Measurements from ENCODE around the gene DUOXA2. TPM values are rescaled to one million over a fixed set of nuclear protein-coding genes. Genes with fewer than 3 reads are reported as not detected.
"Not testable (repeated sequence)": the region's sequence is repeated elsewhere in the genome, so short reads cannot be mapped to it uniquely, and the experiment has no call there.

Gene DUOXA2
- total RNA-seq, 4 donors from 2014 or later, result 0.49 to 0.62 TPM; not detected in 2

DNA sequence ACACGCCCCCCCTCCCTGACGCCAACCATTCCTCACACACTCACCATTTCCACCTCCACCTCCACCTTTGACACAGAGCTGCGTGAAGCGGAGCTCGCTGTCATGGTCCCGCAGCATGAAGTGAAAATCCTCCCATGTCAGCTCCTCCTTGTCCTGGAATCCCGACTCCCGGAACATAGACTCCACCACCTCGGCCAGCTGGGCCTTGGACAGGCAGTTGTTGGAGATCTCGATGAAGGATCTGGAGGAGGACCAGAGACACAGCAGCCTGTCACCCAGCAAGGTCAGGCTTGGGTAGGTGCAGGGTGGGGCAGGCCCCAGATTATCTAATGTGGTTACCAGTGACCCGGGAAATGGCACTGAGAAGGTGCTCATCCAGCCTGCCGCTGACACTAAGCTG lies 12.4 kb upstream of the DUOXA2 start:
- Histone ChIP-seq H3K4me1 (no peaks in the 10 kb centered on the region), H3K36me3 (no peaks in the 10 kb centered on the region), H3K27ac (no peak overlapping the region), H3K9me3 (no peaks in the 10 kb centered on the region), H3K4me3 (no peak overlapping the region), H3K27me3 (peaks cover 11% of the 10 kb centered on the region)
- TF ChIP-seq POLR2A (IDR thresholded peaks at IDR 0.05) (no peak), EP300 (IDR thresholded peaks at IDR 0.05) (no peak), POLR2AphosphoS5 (IDR thresholded peaks at IDR 0.05) (no peak)
- TF ChIP-seq, protein P1, sequence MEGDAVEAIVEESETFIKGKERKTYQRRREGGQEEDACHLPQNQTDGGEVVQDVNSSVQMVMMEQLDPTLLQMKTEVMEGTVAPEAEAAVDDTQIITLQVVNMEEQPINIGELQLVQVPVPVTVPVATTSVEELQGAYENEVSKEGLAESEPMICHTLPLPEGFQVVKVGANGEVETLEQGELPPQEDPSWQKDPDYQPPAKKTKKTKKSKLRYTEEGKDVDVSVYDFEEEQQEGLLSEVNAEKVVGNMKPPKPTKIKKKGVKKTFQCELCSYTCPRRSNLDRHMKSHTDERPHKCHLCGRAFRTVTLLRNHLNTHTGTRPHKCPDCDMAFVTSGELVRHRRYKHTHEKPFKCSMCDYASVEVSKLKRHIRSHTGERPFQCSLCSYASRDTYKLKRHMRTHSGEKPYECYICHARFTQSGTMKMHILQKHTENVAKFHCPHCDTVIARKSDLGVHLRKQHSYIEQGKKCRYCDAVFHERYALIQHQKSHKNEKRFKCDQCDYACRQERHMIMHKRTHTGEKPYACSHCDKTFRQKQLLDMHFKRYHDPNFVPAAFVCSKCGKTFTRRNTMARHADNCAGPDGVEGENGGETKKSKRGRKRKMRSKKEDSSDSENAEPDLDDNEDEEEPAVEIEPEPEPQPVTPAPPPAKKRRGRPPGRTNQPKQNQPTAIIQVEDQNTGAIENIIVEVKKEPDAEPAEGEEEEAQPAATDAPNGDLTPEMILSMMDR (IDR thresholded peaks at IDR 0.05), result no peak
- 60 to 73% methylated on average over 1 to 7 of the region's 12 CpGs for WGBS, 2 donors (ENCODE audit: low coverage in 1 of 2)
- ATAC-seq, result no peak

DNA sequence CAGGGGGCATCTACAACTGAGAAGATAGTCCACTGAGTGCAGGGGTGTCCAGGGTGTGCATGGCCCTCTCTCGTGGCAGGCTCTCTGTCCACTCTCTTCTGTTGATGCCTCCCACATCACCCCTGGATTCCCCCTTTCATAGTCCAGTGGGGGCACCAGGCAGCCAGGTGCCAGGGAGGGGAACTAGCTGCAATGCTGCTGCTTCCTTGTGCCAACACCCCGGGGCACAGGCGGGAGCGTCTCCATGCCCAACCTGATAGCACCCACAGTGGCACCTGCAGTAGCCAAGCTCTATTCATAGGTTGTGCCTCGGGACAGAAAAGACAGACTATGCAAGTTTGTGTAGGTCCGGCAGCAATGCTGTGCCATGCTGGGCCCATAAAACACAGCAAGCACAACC lies 11.9 kb upstream of the DUOXA2 start:
- Histone ChIP-seq H3K27ac (no peak overlapping the region), H3K4me1 (no peaks in the 10 kb centered on the region), H3K27me3 (peaks cover 11% of the 10 kb centered on the region), H3K4me3 (no peak overlapping the region), H3K36me3 (no peaks in the 10 kb centered on the region), H3K9me3 (no peaks in the 10 kb centered on the region)
- WGBS, 2 donors (ENCODE audit: low coverage in 1 of 2), result 67% methylated on average over 1 of the region's 6 CpGs; no CpG with 5 or more reads in 1 of the 2 donors
- no peak for TF ChIP-seq EP300 (IDR thresholded peaks at IDR 0.05)
- no peak for ATAC-seq

DNA sequence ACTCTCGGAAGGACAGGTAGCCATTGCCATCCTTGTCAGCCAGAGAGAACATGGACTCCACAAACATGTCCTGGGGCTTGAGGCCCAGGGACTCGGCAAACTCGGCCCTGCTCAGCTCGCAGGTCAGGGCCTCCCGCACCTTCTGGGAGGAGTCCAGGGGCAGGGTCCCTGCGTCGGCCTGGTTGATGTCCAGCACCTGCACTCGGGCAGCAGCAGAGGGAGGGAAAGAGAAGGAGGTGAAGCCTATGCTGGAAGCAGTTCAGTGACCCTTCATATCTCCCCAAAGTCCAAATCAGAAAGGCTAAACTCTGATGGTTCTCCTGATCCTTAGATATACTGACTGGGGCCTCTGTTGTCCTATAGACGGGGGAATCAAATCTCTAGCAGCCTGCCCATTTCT lies 10.0 kb upstream of the DUOXA2 start:
- H3K9me3 ChIP-seq, H3K27ac ChIP-seq, H3K4me1 ChIP-seq, H3K36me3 ChIP-seq, H3K4me3 ChIP-seq, ATAC-seq: not testable (repeated sequence)
- 75 to 92% methylated on average over 1 to 2 of the region's 9 CpGs for WGBS, 2 donors (ENCODE audit: low coverage in 1 of 2)
- H3K27me3 ChIP-seq, result peaks cover 22% of the 10 kb centered on the region

DNA sequence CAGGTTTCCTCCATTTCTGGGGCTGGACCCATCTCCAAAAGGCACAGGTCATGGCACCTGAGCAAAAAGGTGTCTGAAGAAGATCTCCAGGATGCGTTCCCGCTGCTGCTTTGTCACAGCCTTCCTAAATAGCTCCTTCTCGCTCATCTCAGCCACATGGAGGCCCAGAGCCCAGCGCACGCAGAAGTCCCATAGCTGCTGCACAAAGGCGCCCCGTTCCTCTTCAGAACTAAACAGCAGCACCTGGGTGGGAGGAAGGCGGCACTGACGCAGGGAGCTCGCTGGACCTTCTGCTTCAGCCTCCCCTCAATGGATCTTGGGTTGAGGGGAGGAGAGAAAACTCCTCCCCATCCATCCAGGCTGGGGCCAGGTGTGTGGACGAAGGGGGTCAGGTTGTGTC lies 8.5 kb upstream of the DUOXA2 start:
- no peaks in the 10 kb centered on the region for H3K9me3 ChIP-seq
- no peak overlapping the region for H3K4me3 ChIP-seq
- no peak for ATAC-seq
- no peaks in the 10 kb centered on the region for H3K4me1 ChIP-seq
- H3K36me3 ChIP-seq, result no peaks in the 10 kb centered on the region
- 88% methylated on average over 7 of the region's 11 CpGs; no CpG with 5 or more reads in 1 of the 2 donors for WGBS, 2 donors (ENCODE audit: low coverage in 1 of 2)
- H3K27me3 ChIP-seq, result peaks cover 36% of the 10 kb centered on the region
- TF ChIP-seq POLR2A (IDR thresholded peaks at IDR 0.05) (no peak), EP300 (IDR thresholded peaks at IDR 0.05) (no peak), POLR2AphosphoS5 (IDR thresholded peaks at IDR 0.05) (no peak)
- TF ChIP-seq, protein P1 (IDR thresholded peaks at IDR 0.05), result no peak
- no peak overlapping the region for H3K27ac ChIP-seq

DNA sequence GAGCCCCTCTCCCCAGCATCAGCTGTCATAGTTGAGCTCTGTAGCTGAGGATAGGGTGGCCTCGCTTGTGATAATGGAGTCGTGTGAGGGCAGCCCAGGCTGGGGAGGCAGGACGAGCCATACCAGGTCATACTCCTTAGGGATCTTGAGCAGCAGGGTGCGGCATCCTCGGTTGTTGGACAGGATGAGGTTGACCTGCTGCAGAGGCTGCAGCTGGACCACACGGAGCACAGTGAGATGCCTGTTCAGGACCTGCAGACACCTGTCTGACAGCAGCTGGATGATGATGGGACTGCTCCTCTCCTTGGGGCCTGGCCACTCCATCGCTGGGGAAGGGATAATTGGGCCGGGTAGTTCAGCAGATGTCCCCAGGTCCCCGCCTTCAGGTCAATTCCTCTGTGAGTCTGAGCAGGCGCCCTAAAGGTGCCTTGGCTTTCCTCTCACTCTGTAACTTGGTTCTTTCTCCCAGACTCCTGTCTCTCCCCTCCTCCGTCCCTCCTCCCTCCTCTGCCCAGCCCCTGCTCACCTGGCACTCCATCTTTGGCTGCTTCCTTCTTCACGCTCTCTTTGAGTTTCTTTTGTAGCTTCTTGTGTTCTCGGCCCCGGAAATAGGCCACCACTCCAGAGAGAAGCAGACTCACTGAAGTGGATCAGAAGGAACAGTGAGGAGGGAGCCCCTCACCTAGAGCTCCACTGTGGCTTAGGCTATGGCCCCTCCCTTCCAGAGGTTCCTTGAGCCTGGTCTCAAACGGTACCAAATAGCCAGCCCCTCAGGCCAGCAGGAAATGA lies 7.9 kb upstream of the DUOXA2 start:
- ATAC-seq, result no peak
- H3K27ac ChIP-seq, result no peak overlapping the region
- WGBS, 2 donors (ENCODE audit: low coverage in 1 of 2), result 55% methylated on average over 4 of the region's 15 CpGs; no CpG with 5 or more reads in 1 of the 2 donors
- H3K4me1 ChIP-seq, result no peaks in the 10 kb centered on the region
- no peak for TF ChIP-seq POLR2AphosphoS5 (IDR thresholded peaks at IDR 0.05)
- TF ChIP-seq, protein P1 (IDR thresholded peaks at IDR 0.05), result no peak
- peaks cover 40% of the 10 kb centered on the region for H3K27me3 ChIP-seq
- no peaks in the 10 kb centered on the region for H3K9me3 ChIP-seq
- H3K36me3 ChIP-seq, result no peaks in the 10 kb centered on the region
- no peak overlapping the region for H3K4me3 ChIP-seq

DNA sequence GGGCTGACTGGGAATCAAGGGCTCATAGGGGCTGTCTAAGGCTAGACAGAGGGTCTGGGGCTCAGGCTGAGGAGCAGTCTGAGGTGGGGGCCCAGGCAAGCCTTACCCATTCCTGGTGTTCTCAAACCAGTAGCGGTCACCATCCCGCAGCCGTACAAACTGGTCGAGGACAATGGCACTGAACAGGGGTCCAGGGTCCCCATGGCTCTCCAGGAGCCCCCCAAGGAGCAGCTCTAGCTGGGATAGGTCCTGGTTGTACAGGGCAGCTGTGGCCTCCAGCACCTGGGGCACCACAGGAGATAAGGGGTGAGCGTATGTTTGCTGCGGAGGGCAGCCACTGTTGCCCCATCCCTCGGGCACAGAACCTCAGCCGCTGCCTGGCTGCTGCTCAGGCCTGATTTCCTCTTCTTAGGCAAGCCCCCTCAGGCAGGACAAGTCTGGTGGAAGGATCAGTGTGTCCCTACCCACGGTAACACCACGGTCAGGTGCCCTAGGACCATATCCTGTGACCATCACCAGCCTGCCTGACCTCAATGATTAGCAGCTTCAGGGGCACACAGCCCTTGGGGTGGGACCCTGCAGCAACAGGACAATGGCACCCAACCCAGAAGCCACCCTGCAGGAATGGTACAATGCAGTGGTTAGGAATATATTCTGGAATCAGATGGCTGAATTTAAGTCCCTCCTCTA lies 6.0 kb upstream of the DUOXA2 start:
- Histone ChIP-seq H3K36me3 (no peaks in the 10 kb centered on the region), H3K9me3 (no peaks in the 10 kb centered on the region), H3K27ac (no peak overlapping the region), H3K27me3 (peaks cover 59% of the 10 kb centered on the region), H3K4me1 (peaks cover 0 to 14% (median 5%) of the 10 kb centered on the region in 3 donors), H3K4me3 (no peak overlapping the region)
- ATAC-seq, result no peak
- WGBS, 2 donors (ENCODE audit: low coverage in 1 of 2), result 100% methylated on average over 1 of the region's 10 CpGs
- TF ChIP-seq POLR2AphosphoS5 (IDR thresholded peaks at IDR 0.05) (no peak), EP300 (IDR thresholded peaks at IDR 0.05) (no peak), POLR2A (IDR thresholded peaks at IDR 0.05) (no peak)
- TF ChIP-seq, protein P1 (IDR thresholded peaks at IDR 0.05), result no peak

All from gastroesophageal sphincter (tissue), 4 donors.